G401 (cell line): Measurements from ENCODE around the gene GGNBP2. TPM values are rescaled to one million over a fixed set of nuclear protein-coding genes. Genes with fewer than 3 reads are reported as not detected.

Experiments
- DNase-seq: peaks from one replicate; pipeline ENCODE4 v3.0.0-alpha.2; 2015; ENCODE audit warnings: low spot score
- in situ Hi-C: cut with HindIII; loops from 2 replicates; pipeline ENCODE4 v1.10.0; 2016; ENCODE audit warnings: low sequenced_read_pairs, mixed read lengths
- total RNA-seq: library from RNA; depleted of rRNA; stranded (reverse); fragments of >200 nt; shearing (Covaris generic); gene quantifications from 2 replicates; pipeline ENCODE4 v1.2.3, GENCODE V29; 2014

The GGNBP2 gene
- total RNA-seq, 1 experiment from 2014 or later: 39.8 TPM

- in situ Hi-C loops: no loop called here
- DNase-seq: no peak
These were observed 1.8 kb downstream of the GGNBP2 start for GRCh38 chr17:36546418-36547093.

GRCh38 chr17:36547776-36548175, 3.1 kb downstream of the GGNBP2 start:
- DNase-seq: no peak
- in situ Hi-C loops: no loop called here

- in situ Hi-C loops: no loop called here
- DNase-seq: no peak
These were observed 6.0 kb downstream of the GGNBP2 start for GRCh38 chr17:36550491-36551417.

GRCh38 chr17:36553459-36553858, 8.7 kb downstream of the GGNBP2 start:
- no peak for DNase-seq
- in situ Hi-C loops: no loop called here

GRCh38 chr17:36566081-36566480, 21.4 kb downstream of the GGNBP2 start:
- in situ Hi-C loops: no loop called here
- no peak for DNase-seq

GRCh38 chr17:36575028-36575427, 30.3 kb downstream of the GGNBP2 start:
- DNase-seq: no peak
- in situ Hi-C loops: no loop called here

- DNase-seq: no peak
- in situ Hi-C loops: no loop called here
These were observed 32.1 kb downstream of the GGNBP2 start for GRCh38 chr17:36576793-36577192.

- in situ Hi-C loops: no loop called here
- DNase-seq: no peak
These were observed 34.0 kb downstream of the GGNBP2 start for GRCh38 chr17:36578671-36579070.

GRCh38 chr17:36583787-36584186, 39.1 kb downstream of the GGNBP2 start:
- in situ Hi-C loops: no loop called here
- DNase-seq: no peak

- DNase-seq: no peak
- in situ Hi-C loops: no loop called here
These were observed 41.4 kb downstream of the GGNBP2 start for GRCh38 chr17:36586138-36586537.

- in situ Hi-C loops: no loop called here
These were observed 45.4 kb downstream of the GGNBP2 start for GRCh38 chr17:36590082-36590481.

GRCh38 chr17:36591434-36592315, 47.0 kb downstream of the GGNBP2 start, which contains the start of gene DHRS11:
DHRS11 (plus strand) TSS chr17:36591879; CDS start chr17:36592010, 131 bp downstream.
- peak; percentile 76 for DNase-seq
- in situ Hi-C loops: no loop called here

More at GRCh38 chr17:36590082-36590481, 45.4 kb downstream of the GGNBP2 start:
- DNase-seq: no peak

GRCh38 chr17:36592316-36592715, 47.6 kb downstream of the GGNBP2 start:
- DNase-seq: no peak
- in situ Hi-C loops: no loop called here

GRCh38 chr17:36592716-36593321, 48.1 kb downstream of the GGNBP2 start:
- in situ Hi-C loops: no loop called here
- no peak for DNase-seq

GRCh38 chr17:36593656-36594316, 49.1 kb downstream of the GGNBP2 start:
- no peak for DNase-seq
- in situ Hi-C loops: no loop called here

- in situ Hi-C loops: no loop called here
- no peak for DNase-seq
These were observed 50.1 kb downstream of the GGNBP2 start for GRCh38 chr17:36594626-36595401.

GRCh38 chr17:36597226-36597625, 52.5 kb downstream of the GGNBP2 start:
- no peak for DNase-seq
- in situ Hi-C loops: no loop called here
